ENCODE data around the gene PRDM2.

Gene PRDM2

GRCh38 chr1:13781228-13781627 lies 81.2 kb downstream of the PRDM2 start:
- peak overlapping the region in 1 of 11 experiments; percentile 37; a peak in 2 of 22 replicates for H3K4me2 ChIP-seq
- H4K20me1 ChIP-seq, result peaks cover 91 to 100% (median 100%) of the 10 kb centered on the region in 11 experiments
- no peak for TF ChIP-seq Cebpa-rat (IDR thresholded peaks at IDR 0.05)
- H3K4me3 ChIP-seq, result no peak overlapping the region
- no peak overlapping the region for H3K9ac ChIP-seq
- no peaks in the 10 kb centered on the region for H3K27me3 ChIP-seq
- no peaks in the 10 kb centered on the region for H3K9me3 ChIP-seq (replicated peaks in 1 of 11)
- H3K4me1 ChIP-seq, result peaks cover 0 to 26% (median 0%) of the 10 kb centered on the region in 10 experiments; a peak in 6 of 20 replicates
- H3K36me3 ChIP-seq, result peaks cover 98 to 100% (median 100%) of the 10 kb centered on the region in 11 experiments
- no peak overlapping the region for H3K27ac ChIP-seq

- no peaks in the 10 kb centered on the region for H3K9me3 ChIP-seq (replicated peaks in 1 of 11)
- no peak overlapping the region for H3K27ac ChIP-seq
- no peaks in the 10 kb centered on the region for H3K27me3 ChIP-seq
- H3K9ac ChIP-seq, result no peak overlapping the region
- H3K4me2 ChIP-seq, result peak overlapping the region in 1 of 11 experiments; percentile 37; a peak in 3 of 22 replicates
- H3K4me1 ChIP-seq, result peaks cover 0 to 26% (median under 1%) of the 10 kb centered on the region in 10 experiments; a peak in 8 of 20 replicates
- no peak for TF ChIP-seq Cebpa-rat (IDR thresholded peaks at IDR 0.05)
- H4K20me1 ChIP-seq, result peaks cover 91 to 100% (median 100%) of the 10 kb centered on the region in 11 experiments
- no peak overlapping the region for H3K4me3 ChIP-seq
- peaks cover 98 to 100% (median 100%) of the 10 kb centered on the region in 11 experiments for H3K36me3 ChIP-seq
These were observed 82.1 kb downstream of the PRDM2 start for GRCh38 chr1:13781907-13782633.

- Histone ChIP-seq H3K4me2 (peak overlapping the region in 1 of 11 experiments; percentile 29; a peak in 2 of 22 replicates), H3K27ac (no peak overlapping the region), H3K9ac (no peak overlapping the region), H3K4me1 (peaks cover 0 to 26% (median 4%) of the 10 kb centered on the region in 10 experiments; a peak in 8 of 20 replicates), H4K20me1 (peaks cover 91 to 100% (median 100%) of the 10 kb centered on the region in 11 experiments), H3K4me3 (no peak overlapping the region), H3K9me3 (replicated peaks in 1 of 11) (no peaks in the 10 kb centered on the region), H3K36me3 (peaks cover 96 to 100% (median 99%) of the 10 kb centered on the region in 11 experiments), H3K27me3 (no peaks in the 10 kb centered on the region)
- no peak for TF ChIP-seq Cebpa-rat (IDR thresholded peaks at IDR 0.05)
These were observed 82.8 kb downstream of the PRDM2 start for GRCh38 chr1:13782634-13783360.

GRCh38 chr1:13783551-13783950 lies 83.6 kb downstream of the PRDM2 start:
- H3K4me2 ChIP-seq, result no peak overlapping the region
- TF ChIP-seq Cebpa-rat (IDR thresholded peaks at IDR 0.05), result no peak

GRCh38 chr1:13784971-13785370 lies 85.0 kb downstream of the PRDM2 start:
- Histone ChIP-seq H3K9me3 (replicated peaks in 1 of 11) (no peaks in the 10 kb centered on the region), H3K4me1 (peaks cover 0 to 31% (median 6%) of the 10 kb centered on the region in 10 experiments; a peak in 11 of 20 replicates), H3K4me2 (no peak overlapping the region), H3K4me3 (no peak overlapping the region), H3K27me3 (no peaks in the 10 kb centered on the region), H3K9ac (no peak overlapping the region), H4K20me1 (peaks cover 92 to 100% (median 100%) of the 10 kb centered on the region in 11 experiments), H3K36me3 (peaks cover 96 to 100% (median 99%) of the 10 kb centered on the region in 11 experiments), H3K27ac (no peak overlapping the region)
- no peak for TF ChIP-seq Cebpa-rat (IDR thresholded peaks at IDR 0.05)

More at GRCh38 chr1:13783551-13783950, 83.6 kb downstream of the PRDM2 start:
- no peaks in the 10 kb centered on the region for H3K27me3 ChIP-seq
- no peaks in the 10 kb centered on the region for H3K9me3 ChIP-seq (replicated peaks in 1 of 11)
- H3K4me3 ChIP-seq, result no peak overlapping the region
- peaks cover 0 to 26% (median 4%) of the 10 kb centered on the region in 10 experiments; a peak in 8 of 20 replicates for H3K4me1 ChIP-seq
- peaks cover 96 to 100% (median 99%) of the 10 kb centered on the region in 11 experiments for H3K36me3 ChIP-seq
- no peak overlapping the region for H3K9ac ChIP-seq
- H4K20me1 ChIP-seq, result peaks cover 92 to 100% (median 100%) of the 10 kb centered on the region in 11 experiments
- H3K27ac ChIP-seq, result no peak overlapping the region

- H3K4me1 ChIP-seq, result peaks cover 0 to 28% (median 12%) of the 10 kb centered on the region in 10 experiments; a peak in 11 of 20 replicates
- H3K36me3 ChIP-seq, result peaks cover 93 to 100% (median 99%) of the 10 kb centered on the region in 11 experiments
- H3K4me3 ChIP-seq, result no peak overlapping the region
- no peak overlapping the region for H3K4me2 ChIP-seq
- H3K9me3 ChIP-seq (replicated peaks in 1 of 11), result no peaks in the 10 kb centered on the region
- no peak overlapping the region for H3K9ac ChIP-seq
- no peak overlapping the region for H3K27ac ChIP-seq
- no peak for TF ChIP-seq Cebpa-rat (IDR thresholded peaks at IDR 0.05)
- peaks cover 92 to 100% (median 100%) of the 10 kb centered on the region in 11 experiments for H4K20me1 ChIP-seq
- no peaks in the 10 kb centered on the region for H3K27me3 ChIP-seq
These were observed 86.6 kb downstream of the PRDM2 start for GRCh38 chr1:13786541-13786940.

GRCh38 chr1:13788795-13789194 lies 88.8 kb downstream of the PRDM2 start:
- Histone ChIP-seq H3K27me3 (no peaks in the 10 kb centered on the region), H3K27ac (no peak overlapping the region), H3K4me2 (no peak overlapping the region), H3K9me3 (replicated peaks in 1 of 11) (no peaks in the 10 kb centered on the region), H4K20me1 (peaks cover 89 to 100% (median 99%) of the 10 kb centered on the region in 11 experiments), H3K36me3 (peaks cover 92 to 100% (median 99%) of the 10 kb centered on the region in 11 experiments), H3K4me1 (peaks cover 0 to 18% (median 12%) of the 10 kb centered on the region in 10 experiments; a peak in 13 of 20 replicates), H3K9ac (no peak overlapping the region), H3K4me3 (no peak overlapping the region)
- TF ChIP-seq Cebpa-rat (IDR thresholded peaks at IDR 0.05), result no peak

GRCh38 chr1:13790290-13791030 lies 90.5 kb downstream of the PRDM2 start:
- Histone ChIP-seq H3K4me3 (no peak overlapping the region), H3K36me3 (peaks cover 92 to 100% (median 98%) of the 10 kb centered on the region in 11 experiments), H3K9ac (no peak overlapping the region), H3K27ac (no peak overlapping the region), H3K9me3 (replicated peaks in 1 of 11) (no peaks in the 10 kb centered on the region), H3K27me3 (no peaks in the 10 kb centered on the region), H4K20me1 (peaks cover 87 to 100% (median 99%) of the 10 kb centered on the region in 11 experiments), H3K4me1 (peaks cover 0 to 18% (median 12%) of the 10 kb centered on the region in 10 experiments; a peak in 15 of 20 replicates), H3K4me2 (peak overlapping the region in 5 of 11 experiments; percentile 3 to 30 (median 8); a peak in 5 of 22 replicates)
- no peak for TF ChIP-seq Cebpa-rat (IDR thresholded peaks at IDR 0.05)

All from BLaER1 treated with 17β-estradiol and CSF1 and Interleukin-3, amounts not matched to agents 10 nM and 100 nM (cell line).